GM12865 (cell line): ENCODE data around the gene TICAM2.

Experiments
- DNase-seq: peaks from one replicate; pipeline ENCODE4 v3.0.0; 2010; ENCODE audit warnings: low read depth
- H3K4me3 ChIP-seq: 2 replicates; pipeline ENCODE4 v1.5.1; 2011; ENCODE audit warnings: mild to moderate bottlenecking, low read depth, low read length, control low read depth
- TF ChIP-seq, protein P1 (sequence below): IDR thresholded peaks from 2 replicates; pipeline ENCODE4 v1.5.1; 2011; ENCODE audit warnings: low read length, control low read depth, low read depth, inconsistent platforms; ENCODE audit not compliant: insufficient read depth; ENCODE audit errors: missing control alignments

The TICAM2 gene

DNA sequence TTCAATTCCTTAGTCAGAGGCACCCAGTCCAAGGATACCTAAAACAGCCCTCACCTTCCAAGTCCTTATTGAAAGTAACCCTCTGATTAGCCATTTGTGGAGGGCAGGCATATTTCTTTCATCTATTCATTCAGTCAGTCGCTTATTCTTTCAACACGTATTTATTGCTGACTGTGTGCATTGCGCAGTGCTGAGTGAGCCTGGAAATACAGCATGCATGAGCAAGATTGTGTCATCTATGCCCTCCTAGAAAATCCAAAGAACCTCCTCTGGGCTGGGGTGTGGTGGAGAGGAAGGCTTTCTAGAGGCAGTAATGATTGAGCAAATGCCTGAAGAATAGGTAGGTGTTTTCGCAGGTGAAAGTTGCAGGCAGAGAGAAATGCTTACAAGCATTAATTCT, 49.2 kb downstream of the TICAM2 start:
- TF ChIP-seq, protein P1, sequence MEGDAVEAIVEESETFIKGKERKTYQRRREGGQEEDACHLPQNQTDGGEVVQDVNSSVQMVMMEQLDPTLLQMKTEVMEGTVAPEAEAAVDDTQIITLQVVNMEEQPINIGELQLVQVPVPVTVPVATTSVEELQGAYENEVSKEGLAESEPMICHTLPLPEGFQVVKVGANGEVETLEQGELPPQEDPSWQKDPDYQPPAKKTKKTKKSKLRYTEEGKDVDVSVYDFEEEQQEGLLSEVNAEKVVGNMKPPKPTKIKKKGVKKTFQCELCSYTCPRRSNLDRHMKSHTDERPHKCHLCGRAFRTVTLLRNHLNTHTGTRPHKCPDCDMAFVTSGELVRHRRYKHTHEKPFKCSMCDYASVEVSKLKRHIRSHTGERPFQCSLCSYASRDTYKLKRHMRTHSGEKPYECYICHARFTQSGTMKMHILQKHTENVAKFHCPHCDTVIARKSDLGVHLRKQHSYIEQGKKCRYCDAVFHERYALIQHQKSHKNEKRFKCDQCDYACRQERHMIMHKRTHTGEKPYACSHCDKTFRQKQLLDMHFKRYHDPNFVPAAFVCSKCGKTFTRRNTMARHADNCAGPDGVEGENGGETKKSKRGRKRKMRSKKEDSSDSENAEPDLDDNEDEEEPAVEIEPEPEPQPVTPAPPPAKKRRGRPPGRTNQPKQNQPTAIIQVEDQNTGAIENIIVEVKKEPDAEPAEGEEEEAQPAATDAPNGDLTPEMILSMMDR, result no peak
- no peak overlapping the region for H3K4me3 ChIP-seq
- no peak for DNase-seq

DNA sequence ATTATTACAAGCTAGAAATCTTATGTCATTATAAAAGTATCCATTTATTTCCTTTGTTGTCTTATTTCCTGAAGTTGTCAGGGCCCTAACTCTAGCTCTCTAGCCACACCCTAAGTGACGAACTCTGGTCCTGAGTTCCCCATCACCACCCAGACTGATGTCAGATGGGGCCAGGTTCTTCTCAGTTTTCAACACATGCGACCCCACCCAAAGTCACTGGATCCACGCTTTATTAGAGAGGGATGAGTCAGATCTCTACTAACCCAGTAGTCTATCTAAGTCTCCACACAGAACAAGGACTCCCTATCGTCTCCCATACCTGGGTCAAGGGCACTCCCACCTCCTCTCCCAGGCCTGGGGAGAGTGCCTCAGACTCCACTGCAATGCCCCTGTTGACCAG, 50.9 kb downstream of the TICAM2 start:
- TF ChIP-seq, protein P1, result no peak
- no peak overlapping the region for H3K4me3 ChIP-seq
- peak; percentile 7 for DNase-seq

DNA sequence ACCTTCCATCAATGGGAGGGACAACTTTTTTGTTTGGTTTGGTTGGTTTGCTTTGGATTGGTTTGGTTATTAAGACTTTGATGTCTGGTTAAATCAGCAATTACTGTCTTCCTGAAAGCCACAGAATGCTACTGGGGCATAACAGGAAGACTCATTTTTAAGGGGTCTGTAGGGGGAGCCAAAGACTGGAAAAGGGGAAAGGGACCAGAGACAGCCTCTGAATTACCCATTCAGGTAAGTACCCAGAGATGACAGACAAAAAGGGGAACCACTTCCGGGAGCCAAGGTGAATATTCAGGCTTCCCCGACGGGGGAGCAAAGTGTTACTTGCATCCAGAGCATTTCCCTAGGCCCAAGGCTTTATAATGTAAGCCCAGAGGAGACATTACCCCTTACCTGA, 53.1 kb downstream of the TICAM2 start:
- H3K4me3 ChIP-seq, result no peak overlapping the region
- DNase-seq, result peak; percentile 75
- TF ChIP-seq, protein P1, result peak; percentile 36

DNA sequence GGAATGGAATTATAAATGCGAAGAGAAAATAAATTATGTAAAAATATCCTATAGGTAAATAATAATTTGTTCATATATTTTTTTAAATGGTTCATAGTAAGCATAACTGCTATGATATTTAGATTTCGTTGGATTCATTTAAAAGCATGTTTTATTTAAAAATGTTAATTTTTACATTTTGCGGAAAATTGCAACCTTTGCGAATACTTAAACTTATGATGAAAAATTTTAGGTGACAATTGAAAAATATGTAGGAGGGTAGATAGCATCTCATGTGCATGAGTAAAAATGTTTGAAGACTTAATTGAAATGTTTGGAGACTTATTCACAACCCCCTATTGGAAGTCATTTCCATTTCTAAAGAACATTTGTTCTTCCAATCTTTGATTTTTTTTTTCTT, 53.6 kb downstream of the TICAM2 start:
- DNase-seq, result no peak
- TF ChIP-seq, protein P1, result no peak
- H3K4me3 ChIP-seq, result no peak overlapping the region

DNA sequence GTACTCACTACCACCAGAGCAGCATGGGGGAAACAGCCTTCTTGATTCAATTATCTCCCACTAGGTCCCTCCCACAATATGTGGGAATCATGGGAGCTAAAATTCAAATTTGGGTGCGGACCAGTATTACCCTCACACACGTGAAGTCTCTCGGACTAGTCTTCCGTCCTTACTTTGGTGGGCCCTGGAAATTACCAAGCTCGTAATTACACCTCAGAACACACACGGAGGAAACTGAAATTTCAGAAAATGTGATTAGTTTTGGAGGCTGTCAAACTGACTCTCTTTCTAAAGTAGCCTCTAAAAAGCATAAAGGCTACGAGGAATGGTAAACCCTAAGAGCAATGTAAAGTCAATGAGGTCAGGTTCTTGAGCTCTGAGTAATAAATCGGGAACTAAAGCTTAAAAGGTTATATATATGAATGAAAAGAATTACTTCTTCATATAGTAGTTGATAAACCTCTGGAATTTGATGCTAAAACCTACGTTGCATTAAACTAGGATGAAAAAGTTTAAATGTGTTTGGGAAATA, 56.9 kb downstream of the TICAM2 start:
- TF ChIP-seq, protein P1, result no peak

DNA sequence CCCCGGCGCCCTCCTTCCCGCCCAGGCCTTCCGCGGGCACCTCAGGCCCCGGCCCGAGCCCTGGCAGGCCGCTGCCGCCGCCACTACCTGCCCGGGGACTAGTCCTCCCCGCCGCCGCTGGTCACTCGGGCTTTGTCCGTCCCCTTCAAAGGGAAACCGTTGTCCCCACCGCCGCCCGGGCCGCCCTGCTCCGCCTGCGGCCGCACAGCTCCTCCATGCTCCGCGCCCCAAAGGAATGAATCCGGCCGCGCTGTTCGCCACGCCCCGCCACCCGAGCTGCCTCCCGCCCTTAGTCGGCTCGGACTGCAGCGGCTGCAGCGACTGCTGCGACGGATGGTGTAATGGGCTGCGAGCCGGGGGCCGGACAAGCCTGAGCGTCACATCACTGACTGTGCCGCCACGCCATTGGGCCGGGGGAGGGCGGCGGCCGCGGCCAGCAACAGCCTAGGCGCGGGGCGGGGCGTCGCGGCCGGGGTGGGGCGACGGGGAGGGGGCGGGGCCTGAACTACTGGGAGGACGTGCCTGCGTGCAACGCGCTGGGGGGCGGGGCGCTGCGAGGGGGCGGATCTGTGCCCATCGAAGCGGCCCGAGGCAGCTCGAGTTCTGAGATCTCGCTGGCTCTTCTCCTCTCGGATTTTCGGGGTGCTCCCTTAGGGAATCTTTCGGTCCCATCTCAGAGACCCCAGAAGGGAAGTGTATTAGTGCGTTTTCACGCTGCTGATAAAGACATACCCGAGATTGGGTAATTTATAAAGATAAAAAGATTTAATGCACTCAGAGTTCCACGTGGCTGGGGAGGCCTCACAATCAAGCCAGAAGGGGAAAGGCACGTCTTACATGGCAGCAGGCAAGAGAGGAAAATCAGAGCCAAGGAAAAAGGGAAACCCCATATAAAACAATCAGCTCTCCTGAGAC, 57.6 kb downstream of the TICAM2 start, which contains the start of gene FEM1C:
Gene FEM1C (minus strand): TSS at position 340 of the 915 bp plus-strand sequence. CDS start 1,282 bp downstream, outside the sequence.
- peak; percentile 99 for DNase-seq
- H3K4me3 ChIP-seq, result peak within 1 kb of the TSS; percentile 79
- TF ChIP-seq, protein P1, result no peak

More for the DNA sequence above, 56.9 kb downstream of the TICAM2 start:
- H3K4me3 ChIP-seq, result peak overlapping the region; percentile 61
- DNase-seq, result no peak
